Stimulated activated CD4-positive, alpha-beta T cell treated with anti-CD3 and anti-CD28 coated beads, Interleukin-15, amount 100 ng/mL, for 1 hour (primary cell): Measurements from ENCODE around the gene IVNS1ABP.
"Not testable (repeated sequence)": the region's sequence is repeated elsewhere in the genome, so short reads cannot be mapped to it uniquely, and the experiment has no call there.

Source experiments
- DNase-seq, 2 donors: peaks; one replicate each; pipeline ENCODE4 v3.0.0-alpha.2; 2020; ENCODE audit warnings: low read depth in 1 of 2, low spot score in 1 of 2

The IVNS1ABP gene

DNA sequence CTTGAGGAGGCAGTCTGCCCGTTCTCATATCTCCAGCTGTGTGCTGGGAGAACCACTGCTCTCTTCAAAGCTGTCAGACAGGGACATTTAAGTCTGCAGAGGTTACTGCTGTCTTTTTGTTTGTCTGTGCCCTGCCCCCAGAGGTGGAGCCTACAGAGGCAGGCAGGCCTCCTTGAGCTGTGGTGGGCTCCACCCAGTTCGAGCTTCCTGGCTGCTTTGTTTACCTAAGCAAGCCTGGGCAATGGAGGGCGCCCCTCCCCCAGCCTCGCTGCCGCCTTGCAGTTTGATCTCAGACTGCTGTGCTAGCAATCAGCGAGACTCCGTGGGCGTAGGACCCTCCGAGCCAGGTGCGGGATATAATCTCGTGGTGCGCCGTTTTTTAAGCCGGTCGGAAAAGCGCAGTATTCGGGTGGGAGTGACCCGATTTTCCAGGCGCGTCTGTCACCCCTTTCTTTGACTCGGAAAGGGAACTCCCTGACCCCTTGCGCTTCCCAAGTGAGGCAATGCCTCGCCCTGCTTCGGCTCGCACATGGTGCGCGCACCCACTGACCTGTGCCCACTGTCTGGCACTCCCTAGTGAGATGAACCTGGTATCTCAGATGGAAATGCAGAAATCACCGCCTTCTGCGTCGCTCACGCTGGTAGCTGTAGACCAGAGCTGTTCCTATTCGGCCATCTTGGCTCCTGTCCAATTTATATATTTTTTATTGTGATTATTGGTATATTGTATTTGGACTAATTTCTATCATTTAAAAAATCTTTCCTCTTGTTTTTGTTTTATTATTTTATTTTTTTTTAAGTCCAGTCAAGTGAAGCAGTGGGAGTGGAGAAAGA is 59.7 kb downstream of the IVNS1ABP start:
- not testable (repeated sequence) for DNase-seq

GRCh38 chr1:185255595-185255994 is 61.4 kb downstream of the IVNS1ABP start:
- DNase-seq, result not testable (repeated sequence)

- DNase-seq, result not testable (repeated sequence)
Observed at GRCh38 chr1:185252404-185252803, 64.6 kb downstream of the IVNS1ABP start.

DNA sequence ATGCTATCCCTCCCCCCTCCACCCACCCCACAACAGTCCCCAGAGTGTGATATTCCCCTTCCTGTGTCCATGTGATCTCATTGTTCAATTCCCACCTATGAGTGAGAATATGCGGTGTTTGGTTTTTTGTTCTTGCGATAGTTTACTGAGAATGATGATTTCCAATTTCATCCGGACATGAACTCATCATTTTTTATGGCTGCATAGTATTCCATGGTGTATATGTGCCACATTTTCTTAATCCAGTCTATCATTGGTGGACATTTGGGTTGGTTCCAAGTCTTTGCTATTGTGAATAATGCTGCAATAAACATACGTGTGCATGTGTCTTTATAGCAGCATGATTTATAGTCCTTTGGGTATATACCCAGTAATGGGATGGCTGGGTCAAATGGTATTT is 65.1 kb downstream of the IVNS1ABP start:
- DNase-seq, result not testable (repeated sequence)

- DNase-seq, result no peak
Observed at GRCh38 chr1:185250063-185250462, 67.0 kb downstream of the IVNS1ABP start.

- DNase-seq, result no peak
Observed at GRCh38 chr1:185249563-185249962, 67.5 kb downstream of the IVNS1ABP start.
